ENCODE measurements around the gene KRT6C. TPM values are rescaled to one million over a fixed set of nuclear protein-coding genes. Genes with fewer than 3 reads are reported as not detected.

Gene KRT6C
- total and polyA plus RNA-seq, 10 donors = 0.03 to 0.07 (median 0.06) TPM; not detected in 7

DNA sequence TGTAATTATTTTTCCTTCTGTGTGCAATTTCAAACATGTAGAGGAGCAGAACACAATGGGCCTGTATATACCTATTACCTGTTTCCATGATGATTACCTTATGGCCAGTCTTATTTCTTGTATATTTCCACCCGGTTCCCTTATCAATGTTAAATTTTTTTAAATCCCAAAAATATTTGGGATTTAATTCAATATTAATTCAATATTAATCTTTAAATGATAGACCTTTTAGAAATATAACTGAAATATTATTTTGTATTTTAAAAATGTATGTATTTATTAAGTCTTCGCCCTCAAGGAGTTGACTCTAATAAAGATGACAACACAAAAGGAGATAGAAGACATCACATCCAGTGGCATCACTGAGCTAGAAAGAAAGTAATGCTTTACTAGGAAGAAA is 607 bp upstream of the KRT6C start:
- Histone ChIP-seq H3K9me3 (peaks cover 0 to 2% (median 0%) of the 10 kb centered on the region in 8 donors), H3K4me1 (no peaks in the 10 kb centered on the region), H3K27ac (no peak overlapping the region), H3K4me3 (no peak overlapping the region), H3K36me3 (no peaks in the 10 kb centered on the region), H3K27me3 (replicated peaks in 1 of 7) (no peaks in the 10 kb centered on the region)
- TF ChIP-seq, protein P1, sequence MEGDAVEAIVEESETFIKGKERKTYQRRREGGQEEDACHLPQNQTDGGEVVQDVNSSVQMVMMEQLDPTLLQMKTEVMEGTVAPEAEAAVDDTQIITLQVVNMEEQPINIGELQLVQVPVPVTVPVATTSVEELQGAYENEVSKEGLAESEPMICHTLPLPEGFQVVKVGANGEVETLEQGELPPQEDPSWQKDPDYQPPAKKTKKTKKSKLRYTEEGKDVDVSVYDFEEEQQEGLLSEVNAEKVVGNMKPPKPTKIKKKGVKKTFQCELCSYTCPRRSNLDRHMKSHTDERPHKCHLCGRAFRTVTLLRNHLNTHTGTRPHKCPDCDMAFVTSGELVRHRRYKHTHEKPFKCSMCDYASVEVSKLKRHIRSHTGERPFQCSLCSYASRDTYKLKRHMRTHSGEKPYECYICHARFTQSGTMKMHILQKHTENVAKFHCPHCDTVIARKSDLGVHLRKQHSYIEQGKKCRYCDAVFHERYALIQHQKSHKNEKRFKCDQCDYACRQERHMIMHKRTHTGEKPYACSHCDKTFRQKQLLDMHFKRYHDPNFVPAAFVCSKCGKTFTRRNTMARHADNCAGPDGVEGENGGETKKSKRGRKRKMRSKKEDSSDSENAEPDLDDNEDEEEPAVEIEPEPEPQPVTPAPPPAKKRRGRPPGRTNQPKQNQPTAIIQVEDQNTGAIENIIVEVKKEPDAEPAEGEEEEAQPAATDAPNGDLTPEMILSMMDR (IDR thresholded peaks at IDR 0.05 in 8 of 11, conservative IDR thresholded peaks at IDR 0.05 in 3 of 11) = no peak
- no peak for TF ChIP-seq POLR2AphosphoS5 (IDR thresholded peaks at IDR 0.05)
- no peak for TF ChIP-seq POLR2A (IDR thresholded peaks at IDR 0.05)
- WGBS, 5 donors = 89 to 95% (median 92%) methylated on average over 2 of the region's 2 CpGs
- intact Hi-C loops (cut with DNase I; ENCODE audit: low total_unique reads) = no loop called here
- DNase-seq = no peak

DNA sequence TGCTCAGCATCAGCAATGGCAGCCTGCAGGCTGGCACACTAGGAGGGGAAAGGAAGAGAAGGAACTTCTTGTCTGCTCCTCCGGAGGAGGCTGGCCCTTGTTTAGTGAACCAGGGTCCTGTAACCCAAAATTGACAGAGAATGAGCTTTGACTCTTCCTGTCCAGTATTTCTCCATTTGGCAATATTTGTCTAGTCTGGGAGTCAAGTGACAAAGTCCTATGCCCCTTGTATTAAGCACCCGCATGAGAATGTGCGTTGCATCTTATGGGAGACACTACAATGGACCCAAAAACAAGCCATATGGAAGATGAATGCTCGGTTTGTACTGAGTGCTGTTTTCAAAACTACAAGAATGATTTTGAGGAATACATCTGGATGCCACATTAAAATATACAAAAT is 3.8 kb downstream of the KRT6C start:
- no peaks in the 10 kb centered on the region for H3K4me1 ChIP-seq
- H3K9me3 ChIP-seq = no peaks in the 10 kb centered on the region
- DNase-seq = no peak
- H3K27ac ChIP-seq = no peak overlapping the region
- H3K27me3 ChIP-seq (replicated peaks in 1 of 7) = no peaks in the 10 kb centered on the region
- WGBS, 5 donors = 68 to 83% (median 79%) methylated on average over 3 to 4 of the region's 4 CpGs
- TF ChIP-seq POLR2AphosphoS5 (IDR thresholded peaks at IDR 0.05) = no peak
- TF ChIP-seq POLR2A (IDR thresholded peaks at IDR 0.05) = no peak
- TF ChIP-seq, protein P1 (IDR thresholded peaks at IDR 0.05 in 8 of 11, conservative IDR thresholded peaks at IDR 0.05 in 3 of 11) = no peak
- intact Hi-C loops (cut with DNase I; ENCODE audit: low total_unique reads) = no loop called here
- H3K4me3 ChIP-seq = no peak overlapping the region
- no peaks in the 10 kb centered on the region for H3K36me3 ChIP-seq

DNA sequence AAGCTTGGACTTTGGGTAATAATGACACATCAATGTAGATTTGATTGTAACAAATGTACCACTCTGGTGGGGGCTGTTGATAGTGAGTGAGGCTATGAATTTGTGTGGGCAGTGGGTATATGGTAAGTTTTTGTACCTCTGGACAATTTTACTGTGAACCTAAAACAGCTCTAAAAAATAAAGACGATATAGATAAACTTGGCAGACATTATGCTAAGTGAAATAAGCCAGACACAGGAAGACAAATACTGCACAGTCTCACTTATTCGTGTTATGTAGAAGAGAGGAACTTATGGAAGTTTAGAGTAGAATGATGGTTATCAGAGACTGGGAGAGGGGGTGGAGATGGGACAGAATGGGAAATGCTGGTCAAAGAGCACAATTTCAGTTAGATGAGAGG is 8.7 kb downstream of the KRT6C start:
- no peaks in the 10 kb centered on the region for H3K36me3 ChIP-seq
- WGBS, 5 donors = 45 to 59% (median 53%) methylated on average over 2 of the region's 2 CpGs
- no peak overlapping the region for H3K27ac ChIP-seq
- intact Hi-C loops (cut with DNase I; ENCODE audit: low total_unique reads) = no loop called here
- no peaks in the 10 kb centered on the region for H3K27me3 ChIP-seq (replicated peaks in 1 of 7)
- H3K9me3 ChIP-seq = no peaks in the 10 kb centered on the region
- H3K4me1 ChIP-seq = no peaks in the 10 kb centered on the region
- DNase-seq = no peak
- no peak overlapping the region for H3K4me3 ChIP-seq
- TF ChIP-seq POLR2A (IDR thresholded peaks at IDR 0.05) (no peak), POLR2AphosphoS5 (IDR thresholded peaks at IDR 0.05) (no peak)
- TF ChIP-seq, protein P1 (IDR thresholded peaks at IDR 0.05 in 8 of 11, conservative IDR thresholded peaks at IDR 0.05 in 3 of 11) = no peak

DNA sequence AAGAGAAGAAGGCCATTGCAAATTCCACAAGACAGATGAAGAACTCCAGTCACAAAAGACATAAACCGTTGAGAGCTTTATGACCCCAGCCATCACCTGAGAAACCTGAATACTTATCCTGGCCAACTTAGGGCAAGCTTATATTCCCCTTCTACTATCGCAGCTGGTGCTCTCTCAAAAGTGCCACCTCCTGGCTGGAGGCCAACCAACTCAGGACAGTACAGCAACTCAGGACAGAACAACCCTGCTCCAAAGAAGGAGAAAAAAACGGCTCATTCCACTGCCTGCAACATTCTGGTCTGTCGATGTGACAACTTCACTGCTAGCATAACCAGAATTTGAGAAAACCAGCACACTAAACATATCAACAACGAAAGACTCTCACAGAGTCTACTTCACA is 11.9 kb downstream of the KRT6C start:
- H3K4me1 ChIP-seq = no peaks in the 10 kb centered on the region
- TF ChIP-seq POLR2A (IDR thresholded peaks at IDR 0.05) = no peak
- TF ChIP-seq, protein P1 (IDR thresholded peaks at IDR 0.05 in 8 of 11, conservative IDR thresholded peaks at IDR 0.05 in 3 of 11) = no peak
- no peak for TF ChIP-seq POLR2AphosphoS5 (IDR thresholded peaks at IDR 0.05)
- no peaks in the 10 kb centered on the region for H3K27me3 ChIP-seq (replicated peaks in 1 of 7)
- H3K4me3 ChIP-seq = no peak overlapping the region
- no peaks in the 10 kb centered on the region for H3K9me3 ChIP-seq
- no peak overlapping the region for H3K27ac ChIP-seq
- no peaks in the 10 kb centered on the region for H3K36me3 ChIP-seq
- intact Hi-C loops (cut with DNase I; ENCODE audit: low total_unique reads) = no loop called here
- no peak for DNase-seq
- WGBS, 5 donors = 63 to 76% (median 68%) methylated on average over 5 of the region's 5 CpGs
